C1 segment of cervical spinal cord (tissue), 14 donors: ENCODE measurements around the gene ADCY2.

Experiments used
- DNase-seq, 14 donors: peaks; one replicate each; lab custom pipeline; 2025; lab: John Stamatoyannopoulos, UW

The ADCY2 gene

DNA sequence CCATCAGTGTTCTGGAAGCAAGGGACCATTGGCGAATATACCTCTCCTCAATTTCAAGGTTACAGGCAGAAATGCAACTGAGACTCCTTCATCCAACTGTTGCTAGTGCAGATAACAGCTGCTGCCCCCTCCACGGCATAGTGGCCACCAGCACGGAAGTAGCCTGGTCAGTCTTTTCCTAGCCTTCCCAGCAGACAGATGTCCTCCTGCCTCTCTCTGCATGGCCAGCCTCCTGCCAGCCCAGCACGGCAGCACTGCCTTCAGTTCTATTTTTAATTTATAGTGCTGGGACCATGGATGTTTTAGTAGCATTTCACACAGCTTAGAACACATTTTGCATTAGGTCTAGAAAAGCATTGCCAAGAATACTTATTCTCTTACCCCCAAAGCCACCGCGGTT, 266.4 kb downstream of the ADCY2 start:
- no peak for DNase-seq

DNA sequence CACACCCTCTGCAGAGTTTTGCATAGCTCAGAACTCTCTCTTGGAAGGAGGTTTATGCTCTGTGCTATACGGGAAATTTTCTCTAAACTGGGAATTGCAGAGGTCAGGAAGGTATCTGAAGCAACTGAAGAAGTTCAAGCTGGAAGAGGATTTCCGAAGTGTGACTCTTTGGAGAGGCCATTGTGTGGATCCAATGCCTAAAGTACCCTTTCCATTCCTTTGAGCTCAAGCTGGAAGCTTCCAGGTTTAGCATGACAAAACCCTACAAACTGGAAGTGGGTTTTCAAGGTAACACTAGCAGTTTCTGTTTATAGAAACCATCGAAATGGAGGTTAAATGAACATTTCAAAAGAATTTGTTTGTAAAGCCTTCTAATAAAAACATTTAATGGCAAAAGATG, 267.9 kb downstream of the ADCY2 start:
- DNase-seq: no peak

DNA sequence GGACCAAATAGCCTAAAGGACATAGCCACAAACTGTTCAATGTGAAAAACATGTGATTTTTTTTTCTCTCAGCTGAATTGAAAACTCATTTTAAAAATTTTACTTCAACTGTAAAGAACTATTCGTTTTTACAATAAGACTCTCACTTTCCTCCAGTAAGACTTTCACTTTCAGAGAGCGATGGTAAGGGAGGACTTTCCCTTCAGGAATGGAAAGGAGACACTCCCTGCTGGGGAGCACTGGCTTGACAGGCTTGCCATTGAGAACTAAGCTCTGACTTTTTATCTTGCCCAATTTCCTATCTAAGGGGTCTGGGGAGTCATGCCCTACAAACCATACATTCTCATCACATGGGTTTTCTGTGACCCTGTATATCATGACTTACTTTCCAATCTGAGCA, 268.3 kb downstream of the ADCY2 start:
- no peak for DNase-seq

DNA sequence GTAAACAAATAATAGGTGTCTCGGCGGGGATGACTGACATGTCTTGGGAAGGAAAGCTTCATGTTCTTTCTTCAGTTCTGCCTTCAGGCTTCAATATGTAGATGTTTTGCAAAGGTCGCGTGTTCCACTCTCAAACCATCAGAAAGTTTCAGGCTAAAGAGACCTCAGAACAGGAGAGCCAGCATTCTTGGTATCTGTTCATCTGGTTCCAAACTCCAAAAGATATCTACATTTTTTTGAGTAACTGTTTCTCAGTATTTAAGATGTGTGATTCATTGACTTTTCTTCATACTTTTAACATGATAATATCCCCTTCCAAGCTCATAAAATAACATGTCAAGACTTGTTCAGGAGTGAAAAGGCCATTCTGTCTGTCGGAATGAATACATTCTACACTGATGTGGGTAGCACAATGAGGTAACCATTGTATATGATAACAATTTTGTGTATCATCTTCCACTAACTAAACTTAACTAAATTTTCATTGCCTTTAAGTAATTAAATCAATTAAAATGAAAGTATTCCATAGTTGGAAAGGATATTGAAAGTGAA, 271.4 kb downstream of the ADCY2 start:
- no peak for DNase-seq

DNA sequence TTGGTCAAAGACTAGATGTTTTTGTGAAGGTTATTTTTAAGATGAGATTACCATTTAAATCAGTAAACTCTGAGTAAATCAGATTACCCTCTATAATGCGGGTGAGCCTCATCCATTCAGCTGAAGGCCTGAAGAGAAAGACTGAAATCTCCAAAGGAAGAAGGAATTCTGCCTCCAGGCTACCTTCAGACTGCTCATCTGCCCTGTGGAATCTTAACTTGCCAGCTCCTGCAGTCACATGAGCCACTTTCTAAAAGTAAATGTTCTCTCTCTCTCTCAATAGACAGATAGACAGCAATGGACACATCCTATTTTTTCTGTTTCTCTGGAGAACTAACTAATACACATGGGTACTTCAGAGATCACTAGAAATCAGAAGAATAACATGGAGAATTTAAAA, 272.2 kb downstream of the ADCY2 start:
- DNase-seq: no peak

DNA sequence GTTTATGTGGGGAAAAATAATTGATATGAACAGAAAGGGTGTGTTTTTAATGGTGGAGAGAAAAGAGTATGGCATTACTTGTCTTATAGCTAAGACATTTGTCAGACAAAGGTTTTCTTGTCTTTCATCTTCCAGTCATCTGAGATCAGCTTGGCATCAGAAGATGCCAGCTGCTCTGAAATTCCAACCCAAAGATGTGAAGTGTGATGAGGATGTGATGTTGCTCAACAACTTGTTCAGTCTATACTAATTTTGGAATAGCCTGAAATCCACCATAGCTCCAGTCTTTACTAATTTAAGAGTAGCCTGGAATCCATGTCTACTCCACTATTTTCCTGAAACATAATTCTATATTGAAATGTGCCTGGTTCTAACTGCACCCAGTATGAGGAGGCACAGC, 272.7 kb downstream of the ADCY2 start:
- DNase-seq: no peak

DNA sequence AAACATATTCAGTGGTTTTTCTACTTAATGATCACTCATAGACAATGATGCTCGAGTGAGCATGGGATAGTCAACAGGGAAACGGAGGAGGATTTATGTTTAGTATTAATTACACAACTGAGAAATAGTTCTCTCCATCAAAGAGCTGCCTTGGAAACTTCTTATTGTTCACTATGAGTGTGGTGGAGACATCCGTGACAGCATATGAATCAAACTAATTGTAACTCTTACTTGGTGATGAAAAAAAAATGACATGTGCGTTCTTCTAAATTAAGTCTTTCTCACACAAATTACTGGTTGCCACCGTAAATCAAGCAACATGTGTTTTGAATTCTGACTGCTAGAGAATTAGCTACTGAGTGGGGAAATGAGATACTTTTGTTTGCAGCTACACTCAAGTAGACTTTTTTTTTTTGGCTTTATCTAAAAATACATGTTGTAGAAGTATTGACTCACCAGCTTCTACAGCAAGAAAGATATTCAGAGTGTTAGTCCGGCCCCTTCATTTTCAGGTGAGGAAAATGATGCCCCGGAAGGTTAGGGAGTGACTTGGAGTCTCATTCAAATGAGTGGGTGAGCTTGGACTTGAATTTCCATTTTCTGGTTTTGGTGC, 275.5 kb downstream of the ADCY2 start:
- DNase-seq: no peak

DNA sequence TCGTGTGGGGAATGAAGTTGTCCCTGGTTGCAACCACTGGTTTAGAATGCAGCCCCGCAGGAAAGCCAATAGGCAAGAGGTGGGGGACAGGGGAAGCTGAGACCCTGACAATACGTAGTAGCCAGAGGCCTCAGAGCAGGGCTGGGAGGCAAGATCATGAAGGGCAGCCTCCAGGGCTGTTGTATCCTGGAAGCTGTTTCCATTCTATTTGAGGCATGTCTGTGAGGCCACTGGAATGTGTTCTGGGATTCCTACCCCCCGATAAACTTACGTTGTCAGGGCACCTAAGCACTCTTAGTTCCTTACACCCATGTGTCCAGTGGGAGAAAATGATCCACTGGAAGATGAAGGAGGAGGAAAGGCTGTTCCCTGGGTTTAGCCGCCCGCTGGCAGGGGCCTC, 277.7 kb downstream of the ADCY2 start:
- DNase-seq: no peak

DNA sequence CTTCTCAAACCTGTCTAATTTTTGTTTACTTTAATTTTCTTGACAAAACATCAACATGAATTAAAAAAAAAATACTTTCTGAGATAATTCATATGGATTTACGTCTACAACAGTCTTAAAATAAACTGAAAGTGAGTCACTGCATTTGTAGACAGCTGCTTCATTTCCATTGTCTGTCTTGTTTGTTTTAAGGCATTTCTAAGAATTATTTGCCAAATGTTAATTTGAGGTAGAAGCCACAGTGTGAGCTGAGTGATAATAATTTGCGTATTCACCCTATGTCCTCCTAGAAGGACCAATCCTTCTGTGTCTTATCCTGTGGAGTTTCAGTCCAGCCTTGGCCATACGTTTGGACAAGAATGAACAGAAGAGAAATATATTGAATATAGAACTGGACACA, 280.5 kb downstream of the ADCY2 start:
- no peak for DNase-seq

DNA sequence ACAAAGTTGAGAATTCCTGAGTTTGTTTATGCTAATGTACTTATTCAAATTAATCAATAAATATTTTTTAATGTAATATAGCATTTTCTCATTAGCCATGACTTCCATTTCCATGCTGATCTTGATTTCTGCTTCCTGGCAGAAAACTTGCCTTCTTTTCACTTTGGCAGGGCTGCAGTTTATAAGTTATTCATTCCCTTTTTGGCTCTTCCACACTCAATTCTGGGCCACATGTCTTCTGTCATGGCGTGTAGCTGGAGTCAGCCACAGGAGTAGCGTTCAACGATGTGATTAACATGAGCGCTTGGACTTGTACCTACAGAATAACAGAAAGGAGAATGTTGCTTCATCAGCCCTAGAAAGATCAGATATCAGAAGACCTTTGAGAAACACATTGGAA, 282.1 kb downstream of the ADCY2 start:
- DNase-seq: no peak

DNA sequence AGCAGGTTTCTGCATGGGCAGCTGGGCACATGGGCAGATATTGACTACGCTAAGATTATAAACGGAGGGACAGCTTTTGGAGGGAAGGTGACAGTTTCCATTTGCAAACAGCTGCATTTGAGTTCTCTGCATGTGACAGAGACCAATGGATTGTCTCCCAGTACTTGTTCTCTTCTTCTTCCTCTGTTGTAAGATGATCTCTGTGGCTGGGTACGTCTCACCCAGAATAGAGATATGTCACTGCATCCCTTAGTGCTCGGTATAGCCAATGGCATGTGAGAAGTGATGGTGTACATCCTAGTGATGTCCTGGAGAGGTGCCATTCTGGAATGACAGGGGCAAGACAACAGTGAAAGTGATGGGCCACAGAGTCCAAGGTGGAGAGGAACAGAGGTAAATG, 283.7 kb downstream of the ADCY2 start:
- no peak for DNase-seq

DNA sequence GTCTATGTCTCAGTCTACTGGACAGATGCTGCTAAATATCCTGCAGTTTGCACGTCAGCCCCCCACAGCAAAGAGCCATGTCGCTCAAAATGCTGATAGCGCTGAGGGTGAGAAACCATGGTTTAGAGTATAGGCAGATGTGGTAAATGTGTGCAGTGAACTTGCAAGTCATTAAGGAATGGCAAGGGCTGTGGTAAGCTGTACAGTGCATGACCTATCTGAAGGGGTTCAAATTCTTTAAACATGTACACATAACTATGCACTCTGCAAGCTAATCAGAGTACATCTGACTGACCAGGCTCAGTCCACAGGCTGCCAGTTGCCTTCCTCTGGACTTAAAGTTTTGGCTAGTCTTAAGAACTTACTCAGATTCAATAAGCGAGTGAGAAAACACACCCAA, 284.3 kb downstream of the ADCY2 start:
- DNase-seq: no peak

DNA sequence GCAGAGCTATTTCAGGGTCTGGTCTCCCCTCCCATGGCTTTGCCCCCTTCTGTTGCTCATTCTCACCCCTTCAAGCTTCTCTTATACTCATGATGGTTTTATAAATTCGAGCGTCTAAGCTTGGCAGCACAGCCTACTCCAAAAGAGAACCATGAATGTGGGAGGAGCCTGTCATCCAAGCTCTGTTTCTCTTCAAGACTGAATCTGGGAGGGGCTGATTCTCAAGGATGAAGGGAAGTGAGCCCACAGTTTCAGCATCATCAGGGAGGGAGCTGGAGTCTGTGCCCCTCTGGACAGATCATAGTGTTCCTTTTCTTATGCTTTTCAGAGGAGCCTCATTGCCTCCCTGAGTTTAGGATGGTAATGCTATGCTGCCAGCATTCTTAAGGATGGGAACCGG, 286.4 kb downstream of the ADCY2 start:
- DNase-seq: no peak

DNA sequence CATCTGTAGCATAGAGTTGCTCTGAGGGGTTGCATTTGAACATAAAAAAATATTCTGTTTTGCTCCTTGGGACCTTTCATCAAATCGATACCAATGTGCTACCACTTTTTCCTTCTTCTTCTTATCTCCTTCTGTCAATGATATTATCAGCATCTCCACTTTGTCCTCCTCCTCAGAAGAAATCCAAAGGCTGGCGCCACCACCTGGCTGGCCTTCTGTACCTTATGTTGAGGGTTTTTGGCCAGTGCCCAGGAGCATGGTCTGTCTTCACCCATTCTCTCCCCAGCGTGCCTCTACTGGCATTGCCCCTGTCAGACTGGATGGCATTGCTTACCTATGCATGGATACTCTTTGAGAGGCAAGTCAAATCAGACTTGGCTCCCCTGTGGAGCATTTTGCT, 287.8 kb downstream of the ADCY2 start:
- no peak for DNase-seq

DNA sequence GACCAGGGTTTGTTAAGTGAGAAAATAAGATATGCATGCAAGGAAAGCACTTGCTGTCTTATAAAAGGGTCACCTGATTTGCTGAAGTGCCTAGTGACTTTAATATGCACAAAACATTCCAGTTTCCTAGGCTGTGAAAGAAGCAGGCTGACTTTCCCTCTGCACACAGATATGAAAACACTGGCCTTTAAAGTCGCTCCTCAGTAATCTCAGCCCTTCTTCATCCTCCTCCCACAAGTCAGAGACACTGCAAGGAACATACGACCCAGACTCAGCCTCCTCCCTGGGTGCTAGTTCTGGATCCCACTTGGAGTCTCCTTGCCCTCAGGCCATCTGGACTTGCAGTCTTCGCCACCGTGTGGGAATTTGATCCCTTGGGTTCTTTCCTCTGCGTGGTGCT, 288.9 kb downstream of the ADCY2 start:
- no peak for DNase-seq

DNA sequence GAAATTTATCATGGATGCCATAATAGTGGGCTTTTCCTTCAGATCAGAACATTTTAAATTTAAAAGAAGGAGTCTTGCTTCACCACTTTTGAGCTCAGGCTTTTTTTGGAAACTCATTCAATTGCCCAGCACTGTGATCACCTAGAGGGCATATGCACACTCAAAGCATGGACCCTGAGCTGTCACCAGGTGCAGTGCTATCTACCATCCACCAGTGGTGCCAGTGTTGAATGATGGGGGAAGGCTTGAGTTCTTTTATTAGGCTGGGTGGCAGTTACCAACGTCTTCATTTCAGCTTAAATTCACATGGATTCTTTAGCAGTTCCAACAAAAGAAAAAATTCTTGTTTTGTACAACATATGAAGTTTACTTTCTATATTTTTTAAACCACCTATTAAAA, 290.9 kb downstream of the ADCY2 start:
- DNase-seq: no peak

DNA sequence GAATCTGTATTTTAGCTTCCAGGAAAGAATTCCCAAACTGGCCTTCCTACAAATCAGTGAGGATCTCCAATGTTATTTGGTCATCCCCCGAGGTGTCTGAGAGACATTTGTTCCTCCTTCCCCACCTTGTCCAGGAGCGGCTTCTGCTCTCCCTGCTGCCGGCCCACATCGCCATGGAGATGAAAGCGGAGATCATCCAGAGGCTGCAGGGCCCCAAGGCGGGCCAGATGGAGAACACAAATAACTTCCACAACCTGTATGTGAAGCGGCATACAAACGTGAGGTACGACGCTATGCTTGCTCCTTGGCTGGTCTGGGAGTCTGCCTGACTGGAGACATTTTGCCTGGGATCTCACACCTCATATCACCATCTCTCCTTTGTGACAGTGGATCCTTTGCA, 294.6 kb downstream of the ADCY2 start:
- no peak for DNase-seq

DNA sequence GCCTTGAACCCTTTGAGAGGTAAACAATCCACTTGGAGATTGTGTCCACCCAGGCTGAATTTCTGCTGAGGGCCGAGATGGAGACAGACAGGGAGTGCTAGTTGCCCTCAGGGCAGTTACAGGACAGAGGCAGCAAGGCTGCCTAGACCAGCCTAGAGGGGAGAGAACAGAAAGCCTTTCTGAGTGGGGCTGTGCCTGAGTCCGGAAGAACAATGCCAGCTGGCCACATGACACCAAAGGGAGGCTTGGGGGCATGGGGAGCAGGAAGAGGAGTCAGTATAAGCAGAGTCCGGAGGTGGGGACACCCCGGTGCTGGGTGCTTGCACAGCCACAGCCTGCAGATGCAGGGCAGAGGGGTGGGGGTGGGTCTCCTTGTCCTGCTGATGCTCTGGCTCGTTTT, 309.3 kb downstream of the ADCY2 start:
- DNase-seq: no peak

DNA sequence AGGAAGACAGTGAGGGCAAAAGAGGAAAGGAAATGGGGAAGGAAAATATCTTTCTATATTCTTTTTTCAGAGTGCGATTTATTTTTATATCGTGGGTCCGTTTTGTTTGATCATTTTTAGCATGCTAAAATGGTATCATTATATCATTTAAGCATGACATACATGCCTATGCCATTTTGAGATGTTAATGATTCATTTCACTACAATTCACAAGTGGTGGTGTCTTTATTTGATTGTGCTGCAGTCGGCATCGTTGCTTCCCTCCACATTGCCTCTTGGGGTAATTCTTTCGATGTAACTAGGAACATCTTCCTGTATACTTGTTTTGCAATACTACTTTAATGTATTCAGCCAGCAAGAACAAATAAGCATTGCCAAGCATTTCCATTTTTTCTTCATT, 309.8 kb downstream of the ADCY2 start:
- DNase-seq: no peak

DNA sequence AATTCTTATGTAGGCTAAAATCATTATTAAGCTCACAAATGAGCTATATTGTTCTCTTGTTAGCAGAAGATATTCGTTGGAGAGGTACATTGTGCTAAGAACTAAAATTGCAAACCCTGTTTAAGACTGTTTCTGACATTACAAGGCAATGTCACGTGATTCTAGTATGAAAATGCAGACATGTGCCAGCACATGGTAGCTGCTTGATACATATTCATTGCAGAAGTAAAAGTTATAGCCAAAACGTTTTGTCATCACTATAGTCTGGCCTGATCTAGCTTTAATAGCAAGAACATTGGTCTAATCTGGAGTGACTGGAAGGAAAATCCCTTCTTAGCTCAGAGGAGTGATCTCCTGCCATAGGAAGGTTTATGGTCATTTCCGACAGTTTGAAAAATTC, 310.3 kb downstream of the ADCY2 start:
- no peak for DNase-seq

DNA sequence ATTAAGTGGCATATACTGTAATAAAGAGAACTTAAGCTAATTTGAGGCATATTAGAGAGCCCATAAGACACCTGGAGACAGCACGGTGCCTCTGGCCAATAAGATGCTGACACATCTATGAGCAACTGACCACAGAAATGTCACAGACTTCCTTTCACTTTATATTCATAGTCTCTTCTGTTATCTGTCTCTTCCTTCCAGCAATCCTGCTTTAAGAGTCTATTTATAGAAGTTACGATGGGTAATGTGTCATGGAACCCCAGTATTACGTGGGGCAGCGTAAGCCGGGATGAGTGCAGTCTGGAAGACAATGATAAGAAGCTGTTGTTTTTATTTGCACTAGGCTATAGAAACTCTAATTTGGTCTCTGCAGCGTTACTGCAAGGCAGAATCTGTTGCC, 318.2 kb downstream of the ADCY2 start:
- no peak for DNase-seq

DNA sequence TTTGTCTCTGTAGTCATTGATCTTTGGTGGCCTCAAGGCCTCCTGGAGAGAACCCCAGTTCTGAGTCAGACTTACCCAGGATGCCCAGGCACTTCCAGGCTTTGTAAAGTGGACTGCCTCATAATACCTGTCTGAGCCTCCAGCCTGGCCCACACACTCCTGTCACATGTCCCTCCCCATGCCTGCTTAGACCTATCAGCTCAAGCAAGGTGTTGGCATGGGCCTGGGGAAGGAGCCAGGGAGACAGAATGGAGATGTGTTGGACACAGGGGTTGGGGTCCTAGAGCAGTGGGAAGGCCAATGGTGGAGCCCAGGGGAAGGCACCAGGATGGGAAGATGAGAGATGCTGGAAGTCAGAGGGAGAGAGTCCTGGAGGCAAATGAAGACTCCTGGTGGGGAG, 318.8 kb downstream of the ADCY2 start:
- peak in 1 of 14 donors; percentile 27 for DNase-seq

DNA sequence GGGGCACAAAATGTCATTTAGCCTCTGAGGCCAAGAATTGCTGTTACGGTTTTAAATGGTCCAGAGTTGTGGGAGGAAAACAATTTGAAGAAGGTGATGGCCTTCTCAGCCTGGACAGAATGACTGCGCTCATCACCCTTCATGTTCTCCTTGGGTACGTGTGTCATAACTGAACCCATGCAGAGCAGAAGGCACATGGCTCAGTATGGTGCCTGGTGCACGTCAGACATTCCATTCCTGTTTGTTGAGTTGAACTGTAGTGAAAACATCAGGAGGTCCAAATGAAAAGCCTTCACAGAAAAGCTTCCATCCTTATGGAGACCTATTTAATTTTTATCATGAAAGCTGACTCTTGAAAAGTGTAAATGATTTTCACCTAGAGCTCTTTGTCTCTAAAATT, 321.8 kb downstream of the ADCY2 start:
- DNase-seq: no peak

DNA sequence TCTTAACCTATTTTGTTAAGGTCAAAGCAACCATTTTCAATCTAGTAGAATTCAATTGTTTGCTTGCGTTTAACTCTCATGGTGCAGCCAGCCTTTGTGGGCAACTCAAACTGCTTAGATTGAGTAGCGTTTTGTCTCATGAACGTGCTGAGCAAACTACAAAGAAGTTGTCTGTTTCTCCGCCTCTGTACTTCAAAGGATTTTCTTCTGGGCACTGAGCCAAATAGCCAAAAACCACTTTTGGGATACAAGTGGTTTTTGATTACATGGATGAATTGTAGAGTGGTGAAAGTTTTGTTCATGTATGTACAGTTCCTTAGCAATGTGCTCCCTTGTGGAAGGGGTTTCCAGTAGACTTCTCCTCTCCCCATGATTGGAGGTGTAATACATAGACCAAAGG, 332.1 kb downstream of the ADCY2 start:
- no peak for DNase-seq
